Heart left ventricle (tissue), 13 donors: ENCODE results near the gene DSC3.

Source experiments
- CTCF ChIP-seq, 12 donors: fragments of 200-600 bp; sonication (generic) in 4 of 12; IDR thresholded peaks; one replicate each; pipeline versions ENCODE4 v1.5.0 to v1.8.0; 2018 to 2022; ENCODE audit warnings: antibody characterized with exemption in 12 of 12, mild to moderate bottlenecking in 5 of 12
- POLR2A ChIP-seq, 2 donors: fragments of 450-650 bp; IDR thresholded peaks; one replicate each; pipeline ENCODE4 v1.6.1; 2017; ENCODE audit warnings: antibody characterized with exemption in 2 of 2, mild to moderate bottlenecking in 2 of 2, moderate library complexity in 2 of 2
- donor health status: ischemic (EF 13 %, LVEDD 7.1; RV severe dilation, severe dysfunction).
- donor health status: DM: no; HTN: yes; CAD: no.
- donor health status: DM: no; HTN: no; CAD: no.
- donor health status: ischemic (EF 25% LVEDD 6.9; RV normal size, moderate dysfunction).
- donor health status: ischemic (EF 25% LVEDD 5.7; RV mildly dilated, moderate dysfunction).
- donor health status: ischemic (EF 35%, LVEDD 5.7; RV mildly dilated, moderate dysfunction).
- donor health status: nonischemic (EF 11% LVEDD 7.7; RV severe dilation, severe dysfunction).
- donor health status: DM: yes; HTN: yes; CAD: no.
- donor health status: PGD.
- donor health status: ischemic (EF 29% LVEDD 5.4; RV normal size, mild dysfunction).
- donor health status: nonischemic (EF 23%, LVEDD 6.1; RV moderate dilation, normal function).

GRCh38 chr18:31048216-31048615 lies 5.7 kb upstream of the DSC3 start:
- no peak for TF ChIP-seq CTCF (IDR thresholded peaks at IDR 0.05)
- no peak for TF ChIP-seq POLR2A (IDR thresholded peaks at IDR 0.05)
